AG04449 (cell line): ENCODE data around the gene GSTO1.
"Not testable (repeated sequence)": the region's sequence is repeated elsewhere in the genome, so short reads cannot be mapped to it uniquely, and the experiment has no call there.

ENCODE experiments used
- CTCF ChIA-PET: fragments of 350-600 bp; formaldehyde crosslinking; extraction: SDS; loops from one replicate; lab custom pipeline; 2021; ENCODE audit warnings: antibody characterized with exemption; lab: Yijun Ruan, JAX
- POLR2A ChIA-PET: fragments of 400-600, 350-600 bp; formaldehyde crosslinking; extraction: SDS; loops from one replicate; lab custom pipeline; 2020; ENCODE audit warnings: antibody characterized with exemption, inconsistent platforms; lab: Yijun Ruan, JAX
- DNase-seq: peaks from one replicate; pipeline ENCODE4 v3.0.0-alpha.2; 2010; ENCODE audit warnings: low read depth, low spot score
- H3K4me3 ChIP-seq: 2 replicates; pipeline ENCODE4 v1.5.1; 2011; ENCODE audit warnings: low read depth, mild to moderate bottlenecking, control low read depth, low read length
- CTCF ChIP-seq: IDR thresholded peaks from one replicate; pipeline ENCODE4 v1.5.1; 2011; ENCODE audit warnings: mild to moderate bottlenecking, moderate library complexity, low read length, control low read depth, inconsistent platforms; ENCODE audit not compliant: insufficient read depth; ENCODE audit errors: missing control alignments

Gene GSTO1

DNA sequence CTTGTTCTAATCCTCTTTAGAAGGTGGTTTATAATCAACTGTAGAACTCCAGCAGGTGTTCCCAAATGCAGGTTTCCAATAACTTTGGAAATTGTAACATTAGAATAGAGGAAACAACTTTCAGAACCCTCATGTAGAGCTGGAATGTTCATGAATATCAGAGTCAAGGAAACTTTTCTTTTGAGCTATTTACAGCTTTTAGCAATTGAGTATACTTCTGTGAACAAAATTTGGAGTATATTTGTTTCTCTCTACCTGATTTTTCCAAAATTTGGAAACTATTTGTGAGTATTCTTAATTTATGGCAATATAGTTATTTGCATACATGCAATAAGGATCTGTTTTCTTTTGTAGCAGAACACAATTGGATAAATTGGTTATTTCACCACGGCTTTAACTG, 19.8 kb upstream of the GSTO1 start:
- no peak overlapping the region for H3K4me3 ChIP-seq
- ChIA-PET CTCF (no interaction called here), POLR2A (no interaction called here)
- no peak for TF ChIP-seq CTCF
- DNase-seq, result no peak

DNA sequence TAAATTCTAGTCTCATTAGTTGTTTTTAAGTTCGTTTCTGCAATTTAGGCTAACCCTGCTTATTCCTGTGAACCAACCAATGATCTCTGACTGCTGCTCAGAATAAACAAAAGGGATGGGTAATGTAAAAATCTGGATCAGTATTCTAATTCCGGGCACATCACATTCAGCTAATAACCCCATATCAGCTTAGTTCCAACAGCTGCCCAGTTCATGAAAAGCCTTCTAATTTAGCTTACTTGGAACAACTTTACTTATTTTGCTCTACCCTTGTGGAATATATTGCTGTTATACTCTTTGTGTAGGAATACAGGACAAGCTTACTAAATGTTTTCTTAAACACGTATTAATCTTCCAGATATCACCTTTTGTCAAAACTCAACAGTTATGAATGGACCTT, 18.9 kb upstream of the GSTO1 start:
- TF ChIP-seq CTCF, result no peak
- no peak for DNase-seq
- POLR2A ChIA-PET, result no interaction called here
- CTCF ChIA-PET, result no interaction called here
- no peak overlapping the region for H3K4me3 ChIP-seq

- CTCF ChIA-PET, result no interaction called here
- DNase-seq, result no peak
- H3K4me3 ChIP-seq, result no peak overlapping the region
- no peak for TF ChIP-seq CTCF
- POLR2A ChIA-PET, result no interaction called here
Observed at GRCh38 chr10:104240078-104240477, 14.6 kb upstream of the GSTO1 start.

- TF ChIP-seq CTCF, result no peak
- ChIA-PET POLR2A (no interaction called here), CTCF (interaction anchor here (1.4 kb wide), 2 partner anchors 11 to 107 kb away, joined by 3 to 4 read pairs; no protein-coding TSS in a partner anchor)
- no peak overlapping the region for H3K4me3 ChIP-seq
- no peak for DNase-seq
Observed at GRCh38 chr10:104242545-104242944, 12.1 kb upstream of the GSTO1 start.

DNA sequence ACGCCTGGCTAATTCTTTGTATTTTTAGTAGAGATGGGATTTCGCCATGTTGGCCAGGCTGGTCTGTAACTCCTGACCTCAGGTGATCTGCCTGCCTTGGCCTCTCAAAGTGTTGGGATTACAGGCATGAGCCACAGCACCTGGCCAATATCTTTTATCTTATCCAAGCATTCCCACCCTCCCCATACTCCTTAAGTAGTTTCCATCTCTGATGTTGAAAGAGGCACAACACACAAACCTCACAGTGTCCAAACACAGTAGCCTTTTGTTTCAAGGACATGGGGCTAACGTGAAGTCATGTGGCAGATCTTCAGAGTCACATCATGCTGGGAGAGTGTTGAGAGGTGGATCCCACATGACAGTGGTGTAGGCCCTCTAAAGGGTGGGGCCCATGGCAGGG, 11.7 kb upstream of the GSTO1 start:
- H3K4me3 ChIP-seq, DNase-seq, POLR2A ChIA-PET: not testable (repeated sequence)
- CTCF ChIA-PET, result interaction anchor here (1.4 kb wide), 1 partner anchor 11 kb away, joined by 3 read pairs; no protein-coding TSS in a partner anchor

DNA sequence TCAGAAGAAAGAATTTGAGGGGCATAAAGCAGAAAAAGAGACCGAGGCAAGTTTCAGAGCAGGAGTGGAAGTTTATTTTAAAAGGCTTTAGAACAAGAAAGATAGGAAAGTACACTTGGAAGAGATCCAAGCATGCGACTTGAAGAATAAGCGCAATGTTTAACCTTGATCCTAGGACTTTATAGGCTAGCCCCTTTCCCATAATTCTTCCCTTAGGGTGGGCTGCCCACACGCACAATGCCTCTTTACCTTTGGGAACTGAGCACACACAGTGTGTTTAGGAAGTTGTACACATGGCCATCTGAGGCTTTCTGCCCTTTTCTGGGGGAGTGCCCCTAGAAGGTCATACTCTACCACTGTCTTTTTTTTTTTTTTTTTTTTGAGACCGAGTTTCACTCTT, 11.2 kb upstream of the GSTO1 start:
- H3K4me3 ChIP-seq, result no peak overlapping the region
- ChIA-PET POLR2A (no interaction called here), CTCF (no interaction called here)
- no peak for DNase-seq
- no peak for TF ChIP-seq CTCF

GRCh38 chr10:104245066-104245632, 9.5 kb upstream of the GSTO1 start:
- no peak for DNase-seq
- TF ChIP-seq CTCF, result no peak
- H3K4me3 ChIP-seq, result no peak overlapping the region
- ChIA-PET POLR2A (no interaction called here), CTCF (no interaction called here)
